Stimulated activated CD8-positive, alpha-beta memory T cell treated with anti-CD3 and anti-CD28 coated beads, Interleukin-12 subunit alpha, Interleukin-12 subunit beta, amount 100 ng/mL, for 1 hour (primary cell): ENCODE measurements around the gene PSMB5.

ENCODE experiments used
- DNase-seq: peaks from one replicate; pipeline ENCODE4 v3.0.0-alpha.2; 2020; ENCODE audit warnings: low read depth

The PSMB5 gene

DNA sequence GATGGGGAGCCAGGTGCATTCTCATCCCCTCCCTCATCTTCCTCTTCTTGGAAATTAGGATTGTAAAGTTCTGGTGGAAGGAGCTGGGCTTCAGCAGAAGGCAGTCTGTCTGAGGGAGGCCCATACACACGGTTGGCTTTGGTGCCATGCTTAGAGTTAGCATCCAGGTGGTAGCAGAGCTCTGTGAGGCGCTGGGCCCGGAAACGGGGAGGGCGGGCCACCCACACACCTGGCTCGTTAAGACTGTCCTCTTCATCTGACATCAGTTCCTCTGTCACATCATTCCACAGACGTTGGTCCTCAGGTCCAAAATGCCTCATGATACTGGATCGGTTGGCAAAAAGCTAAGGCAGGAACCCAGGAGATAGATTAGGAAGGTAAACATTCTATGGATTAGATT lies 47.4 kb downstream of the PSMB5 start:
- DNase-seq = no peak

DNA sequence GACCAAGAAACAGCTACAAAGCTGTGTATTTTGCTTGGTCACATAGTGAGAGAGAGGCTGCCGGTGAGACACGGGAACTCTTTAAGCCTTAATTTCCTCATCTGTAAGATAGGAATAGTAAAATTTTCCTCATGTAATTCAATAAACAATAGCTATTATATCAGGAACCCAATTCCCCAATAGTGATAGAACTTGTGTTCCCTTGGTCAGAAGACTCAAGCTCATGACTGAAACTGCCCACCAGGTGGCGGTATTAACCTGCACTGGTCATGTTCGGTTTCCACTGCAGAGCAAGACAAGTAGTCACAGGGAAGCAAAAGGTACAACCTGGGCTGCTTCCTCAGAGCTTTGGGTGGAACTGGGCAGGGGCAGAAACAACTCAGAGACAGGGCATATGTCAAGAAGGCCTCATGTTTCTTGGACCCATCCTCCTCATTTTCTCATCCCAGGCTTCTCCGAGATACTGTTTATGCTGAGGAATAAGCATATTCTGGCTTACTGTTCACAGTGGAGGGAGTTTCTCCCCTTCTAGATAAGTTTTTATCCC lies 48.1 kb downstream of the PSMB5 start:
- DNase-seq = peak; percentile 85

DNA sequence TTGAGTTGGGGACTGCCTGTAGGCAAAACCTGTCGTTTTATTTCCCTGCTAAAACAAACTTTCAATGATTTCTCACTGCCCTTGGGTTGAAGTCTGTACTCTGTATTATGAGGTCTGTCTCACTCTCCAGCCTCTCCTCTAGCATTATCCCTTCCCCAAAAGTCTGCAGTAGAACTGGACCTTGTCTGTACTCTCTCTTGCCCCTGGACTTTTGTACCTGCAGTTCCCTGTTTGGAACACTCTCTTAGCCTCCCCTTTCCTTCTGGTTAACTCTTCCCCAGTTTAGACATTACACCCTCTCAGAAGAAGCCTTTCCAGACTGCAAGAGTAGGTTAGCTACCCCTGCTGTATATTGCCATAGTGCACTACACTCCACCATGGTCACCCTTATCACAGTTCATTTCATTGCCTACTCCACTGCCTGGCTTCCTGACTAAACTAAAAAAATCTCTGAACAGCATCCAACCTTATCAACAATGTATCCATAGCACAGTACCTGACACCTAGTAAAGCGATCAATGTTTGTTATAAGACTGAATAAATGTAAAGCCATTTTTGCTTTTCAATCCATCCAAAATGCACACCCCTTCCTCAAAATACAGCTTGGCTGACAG lies 48.7 kb downstream of the PSMB5 start:
- DNase-seq = no peak

DNA sequence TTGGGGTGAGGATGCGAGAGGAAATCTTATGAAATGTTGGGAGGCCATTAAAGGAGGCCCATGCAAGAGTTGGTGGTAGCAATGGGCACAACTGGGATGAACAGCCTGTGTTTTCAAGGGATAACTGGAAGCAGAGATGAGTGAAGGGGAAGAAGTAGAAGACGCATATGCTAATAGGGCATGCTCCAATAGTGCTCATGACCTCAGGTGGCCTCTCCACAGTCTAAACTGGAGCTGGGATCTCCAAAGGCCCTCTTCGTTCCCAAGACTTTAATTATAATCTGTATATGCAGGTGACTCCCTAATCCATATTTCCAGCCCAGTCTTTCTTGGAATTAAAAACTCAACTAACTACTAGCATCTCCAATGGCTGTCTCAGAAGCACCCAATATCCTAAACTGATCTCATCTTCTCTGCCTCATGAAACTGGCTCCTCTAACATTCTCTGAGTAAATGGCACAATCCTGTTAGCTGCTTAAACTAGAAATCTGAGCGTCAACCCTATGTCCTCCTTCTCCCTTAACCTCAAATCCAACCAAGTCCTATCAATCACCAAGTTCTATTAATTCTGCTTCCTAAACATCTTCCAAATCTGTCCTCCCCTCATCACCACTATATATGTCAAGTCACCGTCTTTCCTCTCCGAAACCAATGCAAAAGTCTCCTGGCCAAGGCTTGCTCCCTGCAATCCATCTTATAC lies 49.6 kb downstream of the PSMB5 start:
- DNase-seq = no peak

DNA sequence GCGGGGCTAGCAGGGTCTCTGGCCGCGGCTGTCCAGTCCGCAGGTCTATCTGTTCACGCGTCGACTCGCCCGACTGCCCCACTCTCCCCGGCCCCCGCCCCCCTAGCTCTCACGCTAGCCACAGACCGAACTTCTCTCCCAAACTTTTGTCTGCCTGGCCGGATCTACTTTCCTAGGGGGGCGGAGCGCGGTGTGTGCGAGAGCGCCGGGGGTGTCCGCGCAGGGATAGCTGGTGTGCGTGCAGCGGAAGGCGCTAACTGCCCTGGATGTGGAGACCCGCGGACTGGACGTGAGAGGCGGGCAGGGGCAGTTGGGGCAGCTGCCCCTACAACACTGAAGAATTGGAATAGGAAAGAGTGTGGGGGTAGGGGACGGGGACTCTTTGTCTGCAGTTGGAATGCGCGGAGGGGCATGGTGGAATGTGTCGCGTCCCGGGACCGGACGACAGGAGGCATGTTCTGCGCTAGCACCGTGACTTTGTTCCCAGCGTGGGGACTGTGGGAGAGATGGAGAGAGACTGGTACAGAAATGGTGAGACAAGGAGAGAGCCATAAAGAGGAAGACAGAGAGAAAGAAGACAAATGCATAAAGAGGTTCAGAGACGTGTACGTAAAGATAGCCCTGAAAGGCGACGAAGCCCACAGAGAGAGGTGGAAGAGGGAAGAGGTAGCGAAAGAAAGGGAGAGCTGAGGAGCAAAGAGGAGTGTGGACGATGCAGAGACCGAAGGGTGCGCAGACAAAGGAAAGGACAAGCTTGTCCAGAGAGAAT lies 52.0 kb downstream of the PSMB5 start, which contains the start of gene AJUBA:
Gene AJUBA (minus strand): TSS at position 75 of the 769 bp plus-strand sequence. CDS start 285 bp downstream, outside the sequence.
- DNase-seq = peak; percentile 51

DNA sequence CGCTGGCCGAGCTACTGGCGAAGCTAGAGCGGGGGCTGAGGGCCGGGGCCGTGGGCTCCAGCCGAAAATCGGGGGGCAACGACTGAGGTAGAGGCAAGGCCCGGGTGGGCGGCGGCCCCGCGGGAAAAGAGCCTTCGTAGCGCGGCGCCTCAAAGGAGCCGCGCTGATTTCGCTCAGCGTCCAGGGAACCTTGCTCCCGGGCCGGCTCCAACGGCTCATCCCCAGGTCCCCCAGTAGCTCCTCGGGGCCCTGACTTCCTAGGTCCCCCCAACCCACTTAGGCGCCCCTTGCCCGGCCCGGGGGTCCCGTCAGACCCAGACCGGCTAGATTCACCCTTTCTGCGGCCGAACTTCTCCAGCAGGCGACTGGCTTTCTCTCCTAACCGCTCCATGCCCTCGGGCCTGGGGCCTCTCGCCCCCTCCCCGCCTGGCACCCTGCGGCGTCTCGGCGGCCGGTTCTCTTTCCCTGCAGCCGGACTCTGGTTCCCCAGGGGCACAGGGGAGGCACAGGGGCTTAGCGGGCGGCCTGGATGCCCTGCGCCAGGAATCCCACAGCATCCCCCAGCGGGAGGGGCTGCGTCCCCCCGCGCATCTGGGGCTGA lies 52.7 kb downstream of the PSMB5 start:
- DNase-seq = no peak

DNA sequence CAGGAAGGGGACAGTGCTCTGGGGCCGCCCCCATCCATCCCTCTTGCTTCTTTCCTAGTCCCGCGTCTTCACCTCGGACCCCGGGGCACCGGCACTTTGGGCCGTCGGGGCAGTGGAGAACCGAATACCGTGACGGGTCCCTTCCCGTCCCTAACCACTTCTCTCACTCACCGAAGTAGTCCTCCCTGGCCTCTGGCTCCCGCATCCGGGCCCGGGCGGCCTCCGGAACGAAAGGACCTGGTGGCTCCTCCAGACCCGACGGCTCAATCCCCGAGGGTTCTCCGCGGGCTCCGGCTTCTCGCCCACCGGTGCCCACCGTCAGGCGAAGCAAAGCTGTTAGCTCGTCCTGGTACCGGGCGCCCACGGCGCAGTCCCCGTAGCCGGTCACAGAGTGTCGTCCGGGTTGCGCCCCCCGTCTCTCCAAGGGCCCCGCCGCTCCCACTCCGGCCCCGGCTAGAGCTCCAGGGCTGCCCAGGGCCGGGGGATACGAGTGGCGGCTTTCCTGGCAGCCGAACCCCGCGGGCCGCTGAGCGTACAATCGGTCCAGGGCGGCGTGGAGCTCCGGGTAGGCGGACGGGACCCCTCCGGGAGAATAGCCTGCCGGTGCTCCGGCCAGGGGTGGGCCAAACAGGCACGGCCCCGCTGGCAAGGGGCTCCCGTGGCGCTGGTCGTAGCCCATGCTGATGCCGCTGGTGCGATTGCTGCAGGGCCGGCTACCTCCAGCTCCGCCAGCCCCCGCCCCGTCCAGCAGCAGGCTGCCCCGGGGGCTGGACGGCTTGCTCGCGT lies 53.4 kb downstream of the PSMB5 start:
- DNase-seq = no peak

DNA sequence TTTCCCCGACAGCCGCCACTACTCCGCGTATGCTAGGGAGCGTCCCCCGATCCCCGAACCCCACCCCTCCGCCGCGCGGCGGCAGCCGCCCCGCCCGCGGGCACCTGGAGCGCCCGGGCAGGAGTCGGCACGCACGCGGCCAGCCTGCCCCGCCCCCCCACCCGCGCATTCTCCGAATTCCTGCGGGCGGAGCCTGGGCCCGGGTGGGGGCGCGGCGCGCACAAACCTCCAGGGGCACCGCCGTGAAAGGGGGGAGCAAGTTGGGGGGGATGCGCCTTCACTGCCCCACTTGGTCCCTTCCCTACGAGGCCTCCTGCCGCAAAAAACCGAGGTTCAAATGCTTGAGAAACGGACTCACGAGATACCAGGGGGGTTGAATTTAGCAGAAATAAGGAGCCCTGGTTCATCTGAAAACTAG lies 54.0 kb downstream of the PSMB5 start:
- no peak for DNase-seq

DNA sequence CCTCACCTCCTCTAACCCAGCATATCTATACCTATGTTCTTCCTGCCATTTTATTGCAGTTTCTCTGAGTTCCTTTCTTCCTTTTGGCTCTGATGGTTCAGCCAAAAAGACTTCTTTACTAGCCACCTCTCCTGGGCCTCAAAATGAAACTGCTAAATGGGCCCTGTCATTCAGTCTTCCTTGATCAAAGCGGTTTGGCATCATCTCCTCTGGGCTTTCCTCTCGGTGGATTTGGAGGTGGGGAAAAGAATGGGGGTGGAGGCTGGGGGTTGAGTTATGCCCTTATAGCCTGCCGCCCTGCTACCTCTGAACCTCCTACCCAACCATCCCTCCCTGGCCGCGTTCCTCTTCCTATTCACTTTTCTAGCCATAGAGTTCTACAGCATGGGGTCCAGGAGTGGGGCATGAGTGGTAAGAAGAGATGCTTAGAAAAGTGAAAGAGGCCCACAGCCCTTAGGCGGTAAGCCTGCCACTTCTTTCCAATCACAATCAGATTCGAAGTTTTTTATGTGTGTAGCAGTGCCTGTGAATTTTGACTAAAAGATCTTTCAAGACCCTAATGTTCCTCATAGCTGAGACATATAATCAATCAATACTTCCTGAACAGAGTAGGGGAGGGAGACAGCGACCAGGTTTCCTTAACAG lies 54.8 kb downstream of the PSMB5 start:
- DNase-seq = no peak

DNA sequence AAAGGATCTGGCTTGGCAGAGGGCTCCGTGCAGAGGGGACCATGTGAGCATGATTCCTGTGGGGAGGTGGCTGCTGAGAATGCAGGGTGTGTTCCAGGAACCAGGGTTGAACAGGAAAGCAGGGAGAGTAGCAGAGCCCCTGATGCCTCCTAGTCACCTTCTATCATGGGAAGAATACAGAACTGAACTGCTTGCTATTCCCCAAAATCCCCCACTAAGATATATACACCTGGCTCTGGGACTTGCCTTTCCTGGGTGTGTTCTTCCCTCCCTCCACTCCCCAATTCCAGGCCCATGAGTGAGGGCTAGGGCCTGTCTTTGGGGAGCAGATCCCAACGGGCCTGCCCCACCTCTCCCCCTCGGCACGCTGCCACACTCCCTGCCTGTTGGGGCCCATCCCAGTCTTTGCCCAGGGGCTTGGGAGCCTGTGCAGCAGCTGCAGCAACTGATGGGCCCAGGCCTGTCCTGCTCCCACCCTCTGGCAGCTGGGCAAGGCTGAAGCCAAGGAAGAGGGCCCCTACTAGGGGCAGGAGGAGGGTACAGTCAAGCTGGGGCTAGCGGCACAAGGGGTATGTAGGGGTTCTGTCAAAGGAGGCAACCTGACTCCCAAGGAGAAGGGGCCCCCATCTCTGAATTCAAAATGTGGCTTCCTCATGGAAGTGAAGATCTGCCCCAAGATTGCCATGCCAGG lies 55.6 kb downstream of the PSMB5 start:
- DNase-seq = no peak

DNA sequence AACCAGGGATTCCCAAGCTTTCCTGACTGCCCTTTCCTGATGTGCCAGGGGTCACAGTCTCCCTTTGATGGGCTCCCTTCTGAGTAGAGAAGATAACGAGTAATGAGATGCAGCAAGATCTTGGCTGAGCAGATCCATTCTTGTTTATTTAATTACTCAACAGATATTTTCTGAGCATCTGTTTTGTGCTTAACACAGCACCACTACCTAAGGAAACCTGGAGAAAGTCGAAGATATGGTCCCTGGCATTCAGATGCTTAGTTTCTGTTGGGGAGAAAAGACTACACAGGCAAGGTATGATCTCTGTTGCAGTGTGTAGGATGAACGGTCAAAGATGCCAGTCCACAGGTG lies 56.2 kb downstream of the PSMB5 start:
- no peak for DNase-seq

DNA sequence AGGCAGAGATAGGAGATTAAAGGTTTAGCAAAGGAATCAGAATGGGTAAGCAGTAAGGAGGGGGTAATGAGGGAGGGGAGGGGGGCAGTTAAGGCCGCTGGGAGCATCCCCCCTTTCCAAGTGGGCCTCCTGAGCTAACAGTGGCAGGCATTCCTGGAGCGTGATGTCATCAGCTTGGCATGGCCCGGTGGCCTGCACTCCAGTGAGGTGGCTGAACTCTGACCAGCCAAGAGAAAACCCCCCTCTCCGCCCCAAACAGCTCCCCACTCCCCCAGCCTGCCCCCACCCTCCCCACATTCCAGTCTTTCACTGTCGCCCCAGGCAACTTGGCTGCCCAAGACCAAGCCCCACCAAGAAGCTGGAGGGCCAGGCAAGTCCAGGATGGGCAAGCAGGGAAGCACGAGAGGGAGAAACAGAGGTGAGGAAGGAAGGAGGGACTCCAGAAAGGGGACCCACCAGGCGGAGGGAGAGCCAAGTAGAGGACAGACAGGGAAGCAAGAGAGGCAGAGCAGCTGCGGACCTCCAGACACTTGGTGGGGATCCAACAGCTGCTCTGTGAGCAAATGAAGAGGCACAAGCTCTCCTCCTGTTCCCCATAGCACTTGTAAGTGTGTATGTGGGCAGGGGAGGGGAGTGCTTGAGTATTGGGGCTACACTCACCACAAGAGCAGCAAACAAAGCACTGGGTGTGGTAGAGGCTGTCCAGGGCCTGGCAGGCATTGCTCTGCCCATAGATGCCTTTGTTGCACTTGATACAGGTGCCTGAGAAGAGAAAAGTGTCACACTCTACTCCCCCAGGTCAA lies 56.8 kb downstream of the PSMB5 start:
- no peak for DNase-seq

DNA sequence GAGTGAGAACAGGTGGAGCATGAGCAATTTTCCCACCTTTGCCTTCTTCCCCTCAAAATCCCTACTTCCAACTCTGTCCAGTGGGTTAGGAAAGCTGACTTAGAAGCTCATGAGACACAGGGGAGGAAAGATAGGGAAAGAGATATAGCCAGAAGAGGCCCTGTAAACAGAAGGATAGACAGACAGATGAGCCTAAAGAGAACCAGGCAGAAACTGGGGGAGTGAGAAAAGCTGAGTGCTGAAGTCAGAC lies 57.3 kb downstream of the PSMB5 start:
- DNase-seq = no peak

DNA sequence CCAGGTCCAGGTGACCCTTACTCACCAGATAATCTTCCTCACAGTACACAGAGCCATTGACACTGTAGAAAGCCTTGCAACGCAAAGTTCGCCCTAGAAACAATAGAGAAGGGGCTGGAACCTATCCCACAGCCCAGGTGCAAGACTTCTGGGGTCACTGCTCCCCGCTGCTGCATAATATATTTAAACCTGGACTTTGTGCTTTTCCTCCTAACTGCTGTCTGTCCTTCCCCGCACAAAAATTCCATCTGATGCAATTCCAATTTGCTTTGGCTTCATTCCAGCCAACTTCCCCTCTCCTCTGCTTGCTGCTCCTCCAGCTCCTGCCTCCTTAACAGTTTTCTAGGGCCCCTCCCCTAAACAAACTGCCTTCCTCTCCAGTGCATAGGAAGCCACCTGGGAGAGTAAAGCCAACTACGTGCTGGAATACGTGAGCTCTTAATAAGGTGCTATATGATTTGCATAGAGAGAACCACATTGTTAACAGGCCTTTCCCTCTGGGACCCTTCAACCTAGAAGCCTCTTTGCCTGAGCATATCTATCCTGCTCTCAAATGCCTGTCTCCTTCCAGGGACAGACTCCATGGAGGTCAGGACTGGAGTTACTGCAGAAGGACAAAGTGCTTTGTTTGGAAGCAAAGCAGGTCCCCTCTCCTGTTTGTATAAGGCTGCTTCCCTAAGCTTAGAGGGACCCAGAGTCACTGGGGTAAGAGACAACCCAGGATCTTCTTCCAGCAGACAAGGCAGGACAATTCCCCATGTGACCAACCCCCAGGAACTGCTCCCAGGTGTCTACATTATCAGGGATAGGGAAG lies 57.9 kb downstream of the PSMB5 start:
- DNase-seq = no peak
